Smooth muscle cell (in vitro differentiated cells): ENCODE measurements around the gene ATP6AP1. TPM values are rescaled to one million over a fixed set of nuclear protein-coding genes. Genes with fewer than 3 reads are reported as not detected.
A peak's percentile ranks its signal among the peaks of the same experiment; 100 is the strongest.

Source experiments
- DNase-seq: peaks from one replicate; lab custom pipeline; 2025; ENCODE audit not compliant: unreplicated experiment; lab: John Stamatoyannopoulos, UW
- H2AFZ ChIP-seq: fragments of 200-600 bp; sonication (generic); 2 replicates; pipeline ENCODE4 v1.6.0; 2016; ENCODE audit warnings: antibody characterized with exemption, low read depth, mild to moderate bottlenecking
- H3F3A ChIP-seq: fragments of 200-600 bp; sonication (generic); 2 replicates; pipeline ENCODE4 v1.6.0; 2017; ENCODE audit warnings: antibody characterized with exemption, low read depth
- H3K27ac ChIP-seq: fragments of 200-600 bp; sonication (generic); 2 replicates; pipeline ENCODE4 v1.5.1; 2016; ENCODE audit warnings: low read depth, mild to moderate bottlenecking
- H3K27me3 ChIP-seq: fragments of 200-600 bp; sonication (generic); 2 replicates; pipeline ENCODE4 v1.6.1; 2016; ENCODE audit warnings: low read depth, mild to moderate bottlenecking
- H3K36me3 ChIP-seq: fragments of 200-600 bp; sonication (generic); 2 replicates; pipeline ENCODE4 v1.5.1; 2016; ENCODE audit warnings: low read depth
- H3K4me1 ChIP-seq: fragments of 200-600 bp; sonication (generic); 2 replicates; pipeline ENCODE4 v1.5.1; 2016; ENCODE audit warnings: low read depth
- H3K4me2 ChIP-seq: fragments of 200-600 bp; sonication (generic); 2 replicates; pipeline ENCODE4 v1.6.0; 2016; ENCODE audit warnings: mild to moderate bottlenecking
- H3K4me3 ChIP-seq: fragments of 200-600 bp; sonication (generic); 2 replicates; pipeline ENCODE4 v1.5.1; 2016; ENCODE audit warnings: mild to moderate bottlenecking
- H3K79me2 ChIP-seq: fragments of 200-600 bp; sonication (generic); 2 replicates; pipeline ENCODE4 v1.6.0; 2016; ENCODE audit warnings: low read depth, mild to moderate bottlenecking
- H3K9ac ChIP-seq: fragments of 200-600 bp; sonication (generic); 2 replicates; pipeline ENCODE4 v1.6.0; 2016; ENCODE audit warnings: low read depth
- H3K9me3 ChIP-seq: fragments of 200-600 bp; sonication (generic); replicated peaks from 2 replicates; pipeline ENCODE4 v1.5.1; 2016; ENCODE audit warnings: low read depth
- H4K20me1 ChIP-seq: fragments of 200-600 bp; sonication (generic); 2 replicates; pipeline ENCODE4 v1.6.0; 2016; ENCODE audit warnings: low read depth
- CTCF ChIP-seq: fragments of 200-600 bp; sonication (generic); IDR thresholded peaks from 2 replicates; pipeline ENCODE4 v1.5.1; 2017; ENCODE audit warnings: borderline replicate concordance, mild to moderate bottlenecking, antibody characterized with exemption; ENCODE audit not compliant: insufficient read depth, poor library complexity, severe bottlenecking
- WGBS: methylation state at CpG from one replicate; pipeline ENCODE4 v1.1.7; 2016; ENCODE audit warnings: low lambda C conversion rate; 5-methylcytosine and 5-hydroxymethylcytosine counted together
- polyA plus RNA-seq: library from polyadenylated mRNA; unstranded; fragments of >200 nt; fragmentation: Nextera tagmentation; extraction: Ambion mirVana; gene quantifications from 2 replicates; pipeline ENCODE4 v1.2.1, GENCODE V29; 2016
- total RNA-seq: library from RNA; depleted of rRNA; stranded (reverse); fragments of >200 nt; gene quantifications from 2 replicates; pipeline ENCODE4 v1.2.3, GENCODE V29; 2014

Gene ATP6AP1
- total and polyA plus RNA-seq, 2 experiments from 2014 or later, result 104 to 193 TPM

GRCh38 chrX:154443479-154443910 is 15.0 kb downstream of the ATP6AP1 start:
- DNase-seq, result no peak

GRCh38 chrX:154443992-154444754 is 15.7 kb downstream of the ATP6AP1 start, which contains the start of gene FAM50A:
TSS of gene FAM50A (plus strand) at chrX:154444141. CDS start at chrX:154444236, 95 bp downstream.
- H3K9ac ChIP-seq, result peak within 1 kb of the TSS; percentile 62
- no peaks in the 10 kb centered on the region for H3K27me3 ChIP-seq
- H3F3A ChIP-seq, result no peaks in the 10 kb centered on the region
- peaks cover 12% of the 10 kb centered on the region for H4K20me1 ChIP-seq
- peak; percentile 48 for DNase-seq
- no peak within 1 kb of the TSS for H2AFZ ChIP-seq
- H3K36me3 ChIP-seq, result no peaks in the 10 kb centered on the region
- H3K27ac ChIP-seq, result peak within 1 kb of the TSS; percentile 79
- H3K4me2 ChIP-seq, result peak within 1 kb of the TSS; percentile 83
- peaks cover 6% of the 10 kb centered on the region for H3K4me1 ChIP-seq
- no peak for TF ChIP-seq CTCF
- peaks cover 35% of the 10 kb centered on the region for H3K79me2 ChIP-seq
- peak within 1 kb of the TSS; percentile 50 for H3K4me3 ChIP-seq
- no peaks in the 10 kb centered on the region for H3K9me3 ChIP-seq
- 49% methylated on average over 75 of the region's 94 CpGs for WGBS

More at GRCh38 chrX:154443479-154443910, 15.0 kb downstream of the ATP6AP1 start:
- Histone ChIP-seq H3K4me1 (peaks cover 6% of the 10 kb centered on the region), H3K4me2 (peak overlapping the region; percentile 83), H3K9ac (peak overlapping the region; percentile 62), H3K27me3 (no peaks in the 10 kb centered on the region), H3K9me3 (no peaks in the 10 kb centered on the region), H3K79me2 (peaks cover 42% of the 10 kb centered on the region), H3K27ac (peak overlapping the region; percentile 79), H3K36me3 (no peaks in the 10 kb centered on the region), H3K4me3 (peak overlapping the region; percentile 34), H2AFZ (no peak overlapping the region), H3F3A (no peaks in the 10 kb centered on the region), H4K20me1 (peaks cover 19% of the 10 kb centered on the region)
- WGBS, result 38% methylated on average over 8 of the region's 10 CpGs
- no peak for TF ChIP-seq CTCF

GRCh38 chrX:154444755-154445246 is 16.3 kb downstream of the ATP6AP1 start:
- peak overlapping the region; percentile 50 for H3K4me3 ChIP-seq
- H3K36me3 ChIP-seq, result no peaks in the 10 kb centered on the region
- H3K79me2 ChIP-seq, result peaks cover 29% of the 10 kb centered on the region
- no peaks in the 10 kb centered on the region for H3K9me3 ChIP-seq
- 75% methylated on average over 13 of the region's 13 CpGs for WGBS
- peak overlapping the region; percentile 82 for H3K4me2 ChIP-seq
- H3K4me1 ChIP-seq, result peaks cover 6% of the 10 kb centered on the region
- DNase-seq, result no peak
- no peak for TF ChIP-seq CTCF
- H3K9ac ChIP-seq, result peak overlapping the region; percentile 36
- H2AFZ ChIP-seq, result no peak overlapping the region
- H3K27me3 ChIP-seq, result no peaks in the 10 kb centered on the region
- no peaks in the 10 kb centered on the region for H3F3A ChIP-seq
- H4K20me1 ChIP-seq, result peaks cover 7% of the 10 kb centered on the region
- peak overlapping the region; percentile 28 for H3K27ac ChIP-seq
